GM15510 (cell line): ENCODE measurements around the gene HPDL.

Source experiments
- POLR2A ChIP-seq: IDR thresholded peaks from 3 replicates; pipeline ENCODE4 v1.6.1; 2011; ENCODE audit warnings: borderline replicate concordance; ENCODE audit not compliant: insufficient read length; ENCODE audit errors: extremely low read depth

Gene HPDL

GRCh38 chr1:45314266-45314665, 12.4 kb upstream of the HPDL start:
- TF ChIP-seq POLR2A: no peak

DNA sequence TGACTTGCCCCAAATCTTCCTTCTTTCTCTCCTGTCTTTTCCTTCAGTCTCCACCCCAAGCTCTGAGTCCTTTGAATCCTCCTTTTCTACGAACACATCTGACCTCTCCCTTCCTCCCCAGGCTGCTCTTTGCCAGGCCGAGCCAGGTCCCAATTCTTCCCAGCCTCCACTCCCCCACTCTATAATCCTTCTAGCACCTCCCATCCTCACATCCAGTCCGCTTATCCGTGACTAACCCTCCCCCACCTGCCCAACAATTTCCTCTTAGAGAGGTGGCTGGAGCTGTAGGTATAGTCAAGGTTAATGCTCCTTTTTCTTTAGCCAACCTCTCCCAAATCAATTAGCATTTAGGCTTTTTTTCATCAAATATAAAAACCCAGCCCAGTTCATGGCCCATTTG, 9.5 kb upstream of the HPDL start:
- no peak for TF ChIP-seq POLR2A

GRCh38 chr1:45319761-45320160, 6.9 kb upstream of the HPDL start:
- TF ChIP-seq POLR2A: no peak

- no peak for TF ChIP-seq POLR2A
Observed at GRCh38 chr1:45321444-45321843, 5.3 kb upstream of the HPDL start.

DNA sequence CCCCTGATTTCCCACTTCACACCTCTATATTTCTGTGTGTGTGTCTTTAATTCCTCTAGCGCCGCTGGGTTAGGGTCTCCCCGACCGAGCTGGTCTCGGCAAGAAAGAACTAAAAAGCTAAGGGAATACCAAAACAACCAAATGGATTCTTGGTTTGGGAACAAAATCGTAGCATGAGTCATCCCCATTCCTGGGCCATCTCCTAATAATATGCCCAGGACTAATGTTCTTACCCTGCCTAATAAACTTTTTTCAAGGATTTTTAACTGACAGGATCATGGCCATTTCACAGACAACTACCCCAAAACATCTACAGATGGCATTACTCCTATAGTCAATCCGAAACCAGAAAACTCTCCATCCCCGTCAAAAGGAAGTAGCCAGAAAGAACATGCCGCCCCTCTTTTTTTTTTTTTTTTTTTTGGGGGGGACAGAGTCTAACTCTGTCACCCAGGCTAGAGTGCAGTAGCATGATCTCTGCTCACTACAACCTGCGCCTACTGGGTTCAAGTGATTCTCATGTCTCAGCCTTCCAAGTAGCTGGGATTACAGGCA, 4.1 kb upstream of the HPDL start:
- no peak for TF ChIP-seq POLR2A

GRCh38 chr1:45325851-45326506, 716 bp upstream of the HPDL start:
- TF ChIP-seq POLR2A: no peak

- no peak for TF ChIP-seq POLR2A
Observed at GRCh38 chr1:45327644-45328515, 1.2 kb downstream of the HPDL start.

DNA sequence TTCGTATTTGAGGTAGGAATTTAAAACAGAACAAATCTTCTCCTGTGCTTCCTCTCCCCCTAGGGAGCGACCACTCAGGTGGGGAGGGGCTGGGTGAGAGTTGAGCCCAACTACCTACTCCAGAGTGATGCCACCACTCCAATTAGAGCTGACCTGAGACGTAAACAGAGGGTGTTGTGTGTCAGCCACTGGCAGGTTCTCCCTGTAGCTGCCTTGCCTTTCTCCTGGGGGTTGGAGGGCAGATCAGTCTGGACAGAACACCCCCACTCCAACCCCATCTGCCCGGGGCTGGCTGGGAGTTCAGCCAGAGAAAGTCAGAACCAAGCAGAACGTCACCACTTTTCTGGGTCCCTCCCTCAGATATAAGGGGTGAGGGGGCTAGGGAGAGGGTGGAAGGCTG, 2.0 kb downstream of the HPDL start:
- TF ChIP-seq POLR2A: no peak

DNA sequence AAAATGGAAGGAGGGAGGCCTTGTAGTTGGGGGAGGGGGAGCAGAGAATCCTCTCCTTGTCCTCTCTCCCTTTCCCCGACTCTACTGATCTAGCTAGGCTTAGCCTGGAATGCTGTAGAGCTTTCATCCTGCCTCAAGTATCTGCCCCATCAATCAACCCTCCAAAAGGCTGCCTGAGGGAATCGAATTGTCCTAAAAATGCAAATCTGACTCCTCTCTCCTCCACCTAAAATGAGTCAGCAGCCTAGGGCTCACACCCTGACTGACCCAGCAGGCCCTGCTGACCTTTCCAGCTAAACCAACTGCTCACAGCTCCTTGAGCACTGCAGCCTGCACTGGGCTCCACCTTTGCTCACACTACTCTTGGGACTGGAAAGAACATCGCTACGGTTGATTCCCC, 2.8 kb downstream of the HPDL start:
- no peak for TF ChIP-seq POLR2A

- no peak for TF ChIP-seq POLR2A
Observed at GRCh38 chr1:45331436-45332345, 5.0 kb downstream of the HPDL start.

GRCh38 chr1:45332346-45332720, 5.6 kb downstream of the HPDL start:
- TF ChIP-seq POLR2A: no peak

- TF ChIP-seq POLR2A: no peak
Observed at GRCh38 chr1:45334308-45335245, 7.9 kb downstream of the HPDL start.

- TF ChIP-seq POLR2A: no peak
Observed at GRCh38 chr1:45335855-45336324, 9.2 kb downstream of the HPDL start.
